H9 (cell line): ENCODE data around the gene TMEM26. TPM values are rescaled to one million over a fixed set of nuclear protein-coding genes. Genes with fewer than 3 reads are reported as not detected.

Experiments
- DNase-seq: peaks from one replicate; pipeline ENCODE4 v3.0.0-alpha.2; 2017
- H2AFZ ChIP-seq: one replicate; pipeline ENCODE4 v1.6.1; 2013; ENCODE audit warnings: mild to moderate bottlenecking, low read length, control low read depth, moderate library complexity
- H2AK5ac ChIP-seq: 2 replicates; pipeline ENCODE4 v1.6.1; 2013; ENCODE audit warnings: low read length, control low read depth, mixed read lengths; ENCODE audit not compliant: insufficient read length
- H2BK120ac ChIP-seq: one replicate; pipeline ENCODE4 v1.6.1; 2013; ENCODE audit warnings: low read depth, mild to moderate bottlenecking, low read length, control low read depth, inconsistent platforms; ENCODE audit not compliant: poor library complexity, severe bottlenecking
- H2BK12ac ChIP-seq: 2 replicates; pipeline ENCODE4 v1.6.1; 2013; ENCODE audit warnings: low read length, control low read depth, mixed read lengths, low read depth; ENCODE audit not compliant: insufficient read length
- H2BK15ac ChIP-seq: 2 replicates; pipeline ENCODE4 v1.6.1; 2013; ENCODE audit warnings: low read depth, low read length, control low read depth
- H2BK20ac ChIP-seq: one replicate; pipeline ENCODE4 v1.6.1; 2013; ENCODE audit warnings: low read depth, mild to moderate bottlenecking, low read length, control low read depth, inconsistent platforms; ENCODE audit not compliant: poor library complexity, severe bottlenecking
- H2BK5ac ChIP-seq: 2 replicates; pipeline ENCODE4 v1.6.1; 2013; ENCODE audit warnings: low read length, control low read depth, mixed read lengths; ENCODE audit not compliant: insufficient read length
- H3K14ac ChIP-seq: 2 replicates; pipeline ENCODE4 v1.6.1; 2013; ENCODE audit warnings: low read length, control low read depth; ENCODE audit not compliant: insufficient read depth
- H3K18ac ChIP-seq: 2 replicates; pipeline ENCODE4 v1.6.1; 2013; ENCODE audit warnings: low read depth, mild to moderate bottlenecking, mixed read lengths, low read length, control low read depth; ENCODE audit not compliant: insufficient read length
- H3K23ac ChIP-seq: 2 replicates; pipeline ENCODE4 v1.6.1; 2013; ENCODE audit warnings: low read length, control low read depth, mixed read lengths, low read depth; ENCODE audit not compliant: insufficient read length
- H3K23me2 ChIP-seq: 2 replicates; pipeline ENCODE4 v1.6.1; 2013; ENCODE audit warnings: low read depth, mild to moderate bottlenecking, mixed read lengths, low read length, control low read depth; ENCODE audit not compliant: insufficient read length, poor library complexity, severe bottlenecking
- H3K27ac ChIP-seq: 2 replicates; pipeline ENCODE4 v1.5.1; 2013; ENCODE audit warnings: low read length, control low read depth, mixed read lengths, low read depth; ENCODE audit not compliant: insufficient read length
- H3K27me3 ChIP-seq: 2 replicates; pipeline ENCODE4 v1.6.1; 2013; ENCODE audit warnings: low read length, control low read depth, inconsistent platforms; ENCODE audit not compliant: insufficient read depth
- H3K4ac ChIP-seq: 2 replicates; pipeline ENCODE4 v1.6.1; 2013; ENCODE audit warnings: low read depth, mild to moderate bottlenecking, control low read depth, inconsistent platforms, low read length, moderate library complexity
- H3K4me1 ChIP-seq: 2 replicates; pipeline ENCODE4 v1.6.1; 2013; ENCODE audit warnings: low read length, control low read depth, inconsistent platforms; ENCODE audit not compliant: insufficient read depth
- H3K4me2 ChIP-seq: 2 replicates; pipeline ENCODE4 v1.6.1; 2013; ENCODE audit warnings: low read length, control low read depth, mixed read lengths; ENCODE audit not compliant: insufficient read length, insufficient read depth
- H3K56ac ChIP-seq: 2 replicates; pipeline ENCODE4 v1.6.1; 2013; ENCODE audit warnings: low read depth, mild to moderate bottlenecking, mixed read lengths, low read length, control low read depth; ENCODE audit not compliant: insufficient read length
- H3K79me1 ChIP-seq: 2 replicates; pipeline ENCODE4 v1.6.1; 2013; ENCODE audit warnings: low read depth, mild to moderate bottlenecking, moderate library complexity, low read length, control low read depth, inconsistent platforms; ENCODE audit not compliant: insufficient read depth, poor library complexity, severe bottlenecking
- H3K79me2 ChIP-seq: 2 replicates; pipeline ENCODE4 v1.6.1; 2013; ENCODE audit warnings: low read length, control low read depth, inconsistent platforms; ENCODE audit not compliant: insufficient read depth
- H3K9ac ChIP-seq: 2 replicates; pipeline ENCODE4 v1.6.1; 2013; ENCODE audit warnings: low read length, control low read depth, mixed read lengths; ENCODE audit not compliant: insufficient read length; ENCODE audit errors: extremely low read depth
- H3K9me3 ChIP-seq: one replicate; pipeline ENCODE4 v1.6.1; 2013; ENCODE audit warnings: low read depth, low read length, inconsistent platforms; ENCODE audit not compliant: control insufficient read depth
- H3T11ph ChIP-seq: one replicate; pipeline ENCODE4 v1.6.1; 2013; ENCODE audit warnings: mild to moderate bottlenecking, low read length, control low read depth, inconsistent platforms
- H4K20me1 ChIP-seq: one replicate; pipeline ENCODE4 v1.6.1; 2013; ENCODE audit not compliant: control insufficient read depth, insufficient read length, insufficient read depth
- H4K5ac ChIP-seq: 2 replicates; pipeline ENCODE4 v1.6.1; 2013; ENCODE audit warnings: low read depth, mild to moderate bottlenecking, mixed read lengths, low read length, control low read depth; ENCODE audit not compliant: insufficient read length
- H4K8ac ChIP-seq: replicated peaks from 2 replicates; pipeline ENCODE4 v1.6.1; 2013; ENCODE audit warnings: low read length, control low read depth, mixed read lengths, low read depth; ENCODE audit not compliant: insufficient read length
- H4K91ac ChIP-seq: 2 replicates; pipeline ENCODE4 v1.6.1; 2013; ENCODE audit warnings: low read depth, mild to moderate bottlenecking, moderate library complexity, mixed read lengths, low read length, control low read depth; ENCODE audit not compliant: insufficient read length
- H3K27ac Mint-ChIP-seq, 3 experiments: 2 replicates in 2 of 3; 3 replicates in 1 of 3; pipeline ENCODE4 v1.8.0; 2020 to 2021; ENCODE audit warnings: mixed read lengths in 3 of 3, mild to moderate bottlenecking in 1 of 3, moderate library complexity in 1 of 3
- H3K27me3 Mint-ChIP-seq: 2 replicates; pipeline ENCODE4 v1.8.0; 2021; ENCODE audit warnings: low read depth, mild to moderate bottlenecking, moderate library complexity, mixed read lengths
- H3K36me3 Mint-ChIP-seq, 3 experiments: 2 replicates in 2 of 3; 3 replicates in 1 of 3; pipeline ENCODE4 v1.8.0; 2020 to 2021; ENCODE audit warnings: low read depth in 3 of 3, mixed read lengths in 3 of 3; ENCODE audit not compliant: insufficient read depth in 1 of 3
- H3K4me1 Mint-ChIP-seq, 2 experiments: 2 replicates each; pipeline ENCODE4 v1.8.0; 2020; ENCODE audit warnings: mixed read lengths in 2 of 2
- H3K4me3 Mint-ChIP-seq, 2 experiments: 2 replicates in 1 of 2; 3 replicates in 1 of 2; pipeline ENCODE4 v1.8.0; 2020 to 2021; ENCODE audit warnings: mild to moderate bottlenecking in 2 of 2, mixed read lengths in 2 of 2, moderate library complexity in 1 of 2
- H3K9me3 Mint-ChIP-seq, 2 experiments: 2 replicates in 1 of 2; 3 replicates in 1 of 2; pipeline ENCODE4 v1.8.0; 2020; ENCODE audit warnings: mild to moderate bottlenecking in 2 of 2, mixed read lengths in 2 of 2, moderate library complexity in 1 of 2
- CTCF ChIP-seq: fragments of 200-600 bp; sonication (generic); conservative IDR thresholded peaks from 3 replicates; pipeline ENCODE4 v1.8.0; 2021; ENCODE audit warnings: antibody characterized with exemption, mild to moderate bottlenecking
- WGBS: extraction: QIAGEN DNeasy Blood & Tissue Kit; methylation state at CpG from one replicate; pipeline ENCODE4 v1.1.7; 2013; ENCODE audit warnings: missing lambda C conversion rate, low lambda C conversion rate, mixed read lengths; ENCODE audit not compliant: insufficient read length; ENCODE audit errors: extremely low coverage; 5-methylcytosine and 5-hydroxymethylcytosine counted together
- total RNA-seq: library from RNA; stranded (reverse); gene quantifications from 2 replicates; pipeline ENCODE4 v1.2.1, GENCODE V29; 2021

Gene TMEM26
- total RNA-seq, 1 experiment from 2014 or later, result 0.15 TPM

DNA sequence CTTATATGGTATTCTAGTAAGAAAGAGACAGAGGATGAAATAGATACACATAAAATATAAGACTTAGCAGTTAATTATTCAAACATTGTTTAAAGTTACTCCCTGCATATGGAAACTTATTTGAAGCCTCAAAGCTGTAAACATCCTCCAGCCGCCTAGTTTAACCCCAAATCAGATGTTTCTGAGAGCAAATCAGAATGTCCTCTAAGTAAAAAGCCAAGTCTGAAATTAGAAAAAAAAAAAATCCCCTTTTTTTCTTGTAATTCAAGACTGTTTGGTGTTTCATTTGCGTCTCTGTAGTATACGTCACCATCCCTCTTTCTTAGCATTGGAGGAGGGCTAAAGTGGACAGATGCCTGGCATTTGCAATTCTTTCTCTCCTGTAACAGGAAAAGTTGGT lies 46.4 kb downstream of the TMEM26 start:
- Histone ChIP-seq H4K5ac (no peak overlapping the region), H3K56ac (no peak overlapping the region), H2BK15ac (no peak overlapping the region), H3K9me3 (no peaks in the 10 kb centered on the region), H3K9ac (no peak overlapping the region), H3K4me2 (no peak overlapping the region), H3T11ph (no peak overlapping the region), H4K20me1 (no peaks in the 10 kb centered on the region), H3K27me3 (no peaks in the 10 kb centered on the region; the same call in 1 of the 2 replicates), H3K4ac (no peak overlapping the region), H2BK12ac (no peak overlapping the region), H3K18ac (no peak overlapping the region), H2BK120ac (no peak overlapping the region), H2BK5ac (no peak overlapping the region), H2AK5ac (no peak overlapping the region), H4K8ac (no peak overlapping the region), H3K4me1 (peaks cover 7% of the 10 kb centered on the region; the same call in 1 of the 2 replicates), H3K79me2 (no peaks in the 10 kb centered on the region), H3K23ac (no peak overlapping the region), H3K27ac (no peak overlapping the region), H3K79me1 (no peaks in the 10 kb centered on the region), H2BK20ac (no peak overlapping the region), H3K23me2 (no peaks in the 10 kb centered on the region), H4K91ac (no peak overlapping the region), H2AFZ (no peak overlapping the region), H3K14ac (no peak overlapping the region)
- H3K4me1 Mint-ChIP-seq, result peaks cover 12 to 27% of the 10 kb centered on the region in 2 experiments
- peaks cover 0 to 6% (median 0%) of the 10 kb centered on the region in 3 experiments; a peak in 2 of 7 replicates for H3K36me3 Mint-ChIP-seq
- no peak for TF ChIP-seq CTCF
- H3K27me3 Mint-ChIP-seq, result no peaks in the 10 kb centered on the region
- 0 out of 5 replicates have a peak overlapping the region, but pooled peaks of 1 of the 2 experiments have one; percentile 13 for H3K4me3 Mint-ChIP-seq
- 0 out of 7 replicates have a peak overlapping the region, but pooled peaks of 1 of the 3 experiments have one; percentile 68 for H3K27ac Mint-ChIP-seq
- DNase-seq, result no peak
- no CpG with 5 or more reads among the region's 3 CpGs for WGBS
- no peaks in the 10 kb centered on the region for H3K9me3 Mint-ChIP-seq
